Osteoblast (primary cell): ENCODE results near the gene DPF1. TPM values are rescaled to one million over a fixed set of nuclear protein-coding genes. Genes with fewer than 3 reads are reported as not detected.

Source experiments
- DNase-seq: peaks from one replicate; pipeline ENCODE4 v3.0.0; 2011; ENCODE audit warnings: low spot score, mixed read lengths; ENCODE audit not compliant: insufficient read length; ENCODE audit errors: missing footprints
- H2AFZ ChIP-seq: 2 replicates; pipeline ENCODE4 v1.6.0; 2011; ENCODE audit warnings: mild to moderate bottlenecking, low read length
- H3K27ac ChIP-seq: 2 replicates; pipeline ENCODE4 v1.5.1; 2011; ENCODE audit warnings: mild to moderate bottlenecking, low read depth, low read length, moderate library complexity
- H3K27me3 ChIP-seq: 2 replicates; pipeline ENCODE4 v1.6.0; 2012; ENCODE audit warnings: mild to moderate bottlenecking, control low read depth, inconsistent platforms, low read length, moderate library complexity; ENCODE audit not compliant: insufficient read depth
- H3K36me3 ChIP-seq: 2 replicates; pipeline ENCODE4 v1.5.1; 2011; ENCODE audit warnings: mild to moderate bottlenecking, low read length, control low read depth, moderate library complexity; ENCODE audit not compliant: insufficient read depth
- H3K4me1 ChIP-seq: 2 replicates; pipeline ENCODE4 v1.5.1; 2011; ENCODE audit warnings: mild to moderate bottlenecking, low read length, control low read depth, moderate library complexity; ENCODE audit not compliant: insufficient read depth
- H3K4me2 ChIP-seq: 2 replicates; pipeline ENCODE4 v1.6.0; 2011; ENCODE audit warnings: mild to moderate bottlenecking, low read length; ENCODE audit not compliant: insufficient read depth
- H3K4me3 ChIP-seq: fragments of 200-600 bp; sonication (generic); 3 replicates; pipeline ENCODE4 v1.5.1; 2012; ENCODE audit warnings: mild to moderate bottlenecking, low read length, inconsistent platforms; ENCODE audit not compliant: insufficient read depth
- H3K79me2 ChIP-seq: 2 replicates; pipeline ENCODE4 v1.6.0; 2012; ENCODE audit warnings: mild to moderate bottlenecking, low read length, control low read depth, inconsistent platforms; ENCODE audit not compliant: insufficient read depth
- H3K9me3 ChIP-seq: 2 replicates; pipeline ENCODE4 v1.5.1; 2011; ENCODE audit warnings: low read depth, low read length, control low read depth
- H4K20me1 ChIP-seq: 2 replicates; pipeline ENCODE4 v1.6.0; 2012; ENCODE audit warnings: mild to moderate bottlenecking, low read length, control low read depth; ENCODE audit not compliant: insufficient read depth
- CTCF ChIP-seq: IDR thresholded peaks from 2 replicates; pipeline ENCODE4 v1.5.1; 2011; ENCODE audit warnings: mild to moderate bottlenecking, low read depth, low read length, moderate library complexity; ENCODE audit errors: extremely low read depth
- total RNA-seq: library from RNA; depleted of rRNA; stranded (reverse); fragments of >200 nt; gene quantifications from 2 replicates; pipeline ENCODE4 v1.2.3, GENCODE V29; 2012

Gene DPF1
- total RNA-seq, 1 donor, result 0.72 TPM

GRCh38 chr19:38211151-38211591 is 12.9 kb downstream of the DPF1 start:
- Histone ChIP-seq H2AFZ (no peak overlapping the region), H3K9me3 (no peaks in the 10 kb centered on the region), H3K4me1 (peaks cover 28% of the 10 kb centered on the region), H4K20me1 (no peaks in the 10 kb centered on the region), H3K4me3 (no peak overlapping the region), H3K4me2 (no peak overlapping the region), H3K27me3 (no peaks in the 10 kb centered on the region), H3K27ac (no peak overlapping the region), H3K79me2 (no peaks in the 10 kb centered on the region), H3K36me3 (peaks cover 6% of the 10 kb centered on the region)
- DNase-seq, result no peak
- TF ChIP-seq CTCF, result no peak

- no peak for DNase-seq
- H3K4me2 ChIP-seq, result peak overlapping the region; percentile 84
Observed at GRCh38 chr19:38210458-38210987, 13.5 kb downstream of the DPF1 start.

GRCh38 chr19:38209671-38210457 is 14.2 kb downstream of the DPF1 start:
- Histone ChIP-seq H3K79me2 (no peaks in the 10 kb centered on the region), H3K4me3 (peak overlapping the region; percentile 62), H3K36me3 (peaks cover 10% of the 10 kb centered on the region), H3K4me2 (peak overlapping the region; percentile 84), H3K9me3 (no peaks in the 10 kb centered on the region), H3K27me3 (no peaks in the 10 kb centered on the region), H3K4me1 (peaks cover 28% of the 10 kb centered on the region), H2AFZ (peak overlapping the region; percentile 79), H3K27ac (peak overlapping the region; percentile 62), H4K20me1 (no peaks in the 10 kb centered on the region)
- peak; percentile 96 for DNase-seq
- no peak for TF ChIP-seq CTCF

More at GRCh38 chr19:38210458-38210987, 13.5 kb downstream of the DPF1 start:
- Histone ChIP-seq H3K9me3 (no peaks in the 10 kb centered on the region), H4K20me1 (no peaks in the 10 kb centered on the region), H3K27ac (no peak overlapping the region), H3K36me3 (peaks cover 9% of the 10 kb centered on the region), H3K4me3 (no peak overlapping the region), H3K79me2 (no peaks in the 10 kb centered on the region), H3K4me1 (peaks cover 28% of the 10 kb centered on the region), H2AFZ (no peak overlapping the region), H3K27me3 (no peaks in the 10 kb centered on the region)
- TF ChIP-seq CTCF, result no peak

GRCh38 chr19:38209152-38209551 is 14.9 kb downstream of the DPF1 start:
- H3K79me2 ChIP-seq, result no peaks in the 10 kb centered on the region
- H3K27me3 ChIP-seq, result no peaks in the 10 kb centered on the region
- no peak overlapping the region for H3K27ac ChIP-seq
- no peak for TF ChIP-seq CTCF
- no peak for DNase-seq
- H3K4me2 ChIP-seq, result peak overlapping the region; percentile 84
- no peak overlapping the region for H2AFZ ChIP-seq
- peaks cover 23% of the 10 kb centered on the region for H3K4me1 ChIP-seq
- H4K20me1 ChIP-seq, result no peaks in the 10 kb centered on the region
- peak overlapping the region; percentile 62 for H3K4me3 ChIP-seq
- H3K9me3 ChIP-seq, result no peaks in the 10 kb centered on the region
- peaks cover 10% of the 10 kb centered on the region for H3K36me3 ChIP-seq
